Keratinocyte (primary cell): Measurements from ENCODE around the gene CPED1. TPM values are rescaled to one million over a fixed set of nuclear protein-coding genes. Genes with fewer than 3 reads are reported as not detected.

Experiments
- DNase-seq: peaks from one replicate; pipeline ENCODE4 v3.0.0-alpha.2; 2011; ENCODE audit warnings: low read depth, missing footprints, low spot score
- FAIRE-seq: peaks from 2 replicates; lab custom pipeline; 2011; peaks lifted over from hg19 to GRCh38; lab: Jason Lieb, UNC
- H2AFZ ChIP-seq: 2 replicates; pipeline ENCODE4 v1.6.0; 2012; ENCODE audit warnings: low read length, control low read depth, inconsistent platforms; ENCODE audit not compliant: control insufficient read depth
- H3K27ac ChIP-seq: 2 replicates; pipeline ENCODE4 v1.5.1; 2011; ENCODE audit warnings: low read length; ENCODE audit not compliant: control insufficient read depth, insufficient read depth
- H3K27me3 ChIP-seq: 3 replicates; pipeline ENCODE4 v1.6.0; 2011; ENCODE audit warnings: low read length; ENCODE audit not compliant: control insufficient read depth, insufficient read depth; ENCODE audit errors: extremely low read depth
- H3K36me3 ChIP-seq, 2 experiments: 2 replicates in 1 of 2; 3 replicates in 1 of 2; pipeline ENCODE4 v1.5.1; 2011; ENCODE audit warnings: low read length in 2 of 2, mild to moderate bottlenecking in 1 of 2; ENCODE audit not compliant: control insufficient read depth in 2 of 2, insufficient read depth in 2 of 2; ENCODE audit errors: extremely low read depth in 1 of 2
- H3K4me1 ChIP-seq: 3 replicates; pipeline ENCODE4 v1.5.1; 2011; ENCODE audit warnings: low read length; ENCODE audit not compliant: control insufficient read depth, insufficient read depth; ENCODE audit errors: extremely low read depth
- H3K4me2 ChIP-seq: 3 replicates; pipeline ENCODE4 v1.6.0; 2011; ENCODE audit warnings: low read depth, low read length; ENCODE audit not compliant: control insufficient read depth, insufficient read depth; ENCODE audit errors: extremely low read depth
- H3K4me3 ChIP-seq, 3 experiments: fragments of 200-600 bp in 1 of 3; sonication (generic) in 1 of 3; 2 replicates in 2 of 3; 3 replicates in 1 of 3; pipeline ENCODE4 v1.5.1; 2011 to 2016; ENCODE audit warnings: low read length in 3 of 3, mild to moderate bottlenecking in 3 of 3, control low read depth in 2 of 3, inconsistent platforms in 1 of 3, low read depth in 1 of 3, mixed read lengths in 1 of 3, mixed run types in 1 of 3, moderate library complexity in 1 of 3; ENCODE audit not compliant: control insufficient read depth in 2 of 3, insufficient read depth in 2 of 3; ENCODE audit errors: extremely low read depth in 1 of 3
- H3K79me2 ChIP-seq: 2 replicates; pipeline ENCODE4 v1.6.0; 2012; ENCODE audit warnings: low read length; ENCODE audit not compliant: control insufficient read depth, insufficient read depth
- H3K9ac ChIP-seq: 3 replicates; pipeline ENCODE4 v1.6.0; 2011; ENCODE audit warnings: low read length; ENCODE audit not compliant: control insufficient read depth, insufficient read depth; ENCODE audit errors: extremely low read depth
- H3K9me1 ChIP-seq: 3 replicates; pipeline ENCODE4 v1.6.0; 2011; ENCODE audit warnings: low read length; ENCODE audit not compliant: control insufficient read depth, insufficient read depth; ENCODE audit errors: extremely low read depth
- H3K9me3 ChIP-seq: 2 replicates; pipeline ENCODE4 v1.5.1; 2012; ENCODE audit warnings: low read depth, low read length; ENCODE audit not compliant: control insufficient read depth
- H4K20me1 ChIP-seq: 3 replicates; pipeline ENCODE4 v1.6.0; 2011; ENCODE audit warnings: low read length; ENCODE audit not compliant: control insufficient read depth, insufficient read depth; ENCODE audit errors: extremely low read depth
- EZH2 ChIP-seq: IDR thresholded peaks from one replicate; pipeline ENCODE4 v1.6.1; 2012; ENCODE audit warnings: inconsistent platforms, mild to moderate bottlenecking, low read length, moderate library complexity
- dilution Hi-C: fragments of 300-500 bp; cut with MboI; formaldehyde crosslinking; loops from one replicate; pipeline ENCODE4 v1.7.0; 2020; ENCODE audit warnings: low sequenced_read_pairs; ENCODE audit not compliant: extremely low pct_ligation_motif_present
- polyA plus RNA-seq, 5 experiments: library from polyadenylated mRNA; depleted of rRNA in 3 of 5; stranded (reverse) in 3 of 5; stranded (forward) in 1 of 5; unstranded in 1 of 5; fragments of >200 nt; gene quantifications; 1 replicate in 1 of 5; 2 replicates in 3 of 5; 3 replicates in 1 of 5; pipeline versions ENCODE4 v1.2.1 to v1.2.3, GENCODE V29; 2011 to 2012; ENCODE audit warnings: missing spikeins in 2 of 5, low read depth in 1 of 5, low replicate concordance in 1 of 5
- TF ChIP-seq, protein P1 (sequence below), 3 experiments: IDR thresholded peaks in 1 of 3; conservative IDR thresholded peaks in 1 of 3; optimal IDR thresholded peaks in 1 of 3; 2 replicates in 2 of 3; 3 replicates in 1 of 3; pipeline versions ENCODE3 to v1.5.1; 2011; ENCODE audit warnings: low read length in 3 of 3, mild to moderate bottlenecking in 3 of 3, moderate library complexity in 2 of 3, control low read depth in 1 of 3, inconsistent platforms in 1 of 3; ENCODE audit not compliant: insufficient read depth in 2 of 3; ENCODE audit errors: extremely low read depth in 1 of 3

CPED1 gene
- polyA plus RNA-seq, 1 donor (not counting 4 experiments of a cell fraction or from before 2014, with no cell fraction given) = 0.62 TPM

DNA sequence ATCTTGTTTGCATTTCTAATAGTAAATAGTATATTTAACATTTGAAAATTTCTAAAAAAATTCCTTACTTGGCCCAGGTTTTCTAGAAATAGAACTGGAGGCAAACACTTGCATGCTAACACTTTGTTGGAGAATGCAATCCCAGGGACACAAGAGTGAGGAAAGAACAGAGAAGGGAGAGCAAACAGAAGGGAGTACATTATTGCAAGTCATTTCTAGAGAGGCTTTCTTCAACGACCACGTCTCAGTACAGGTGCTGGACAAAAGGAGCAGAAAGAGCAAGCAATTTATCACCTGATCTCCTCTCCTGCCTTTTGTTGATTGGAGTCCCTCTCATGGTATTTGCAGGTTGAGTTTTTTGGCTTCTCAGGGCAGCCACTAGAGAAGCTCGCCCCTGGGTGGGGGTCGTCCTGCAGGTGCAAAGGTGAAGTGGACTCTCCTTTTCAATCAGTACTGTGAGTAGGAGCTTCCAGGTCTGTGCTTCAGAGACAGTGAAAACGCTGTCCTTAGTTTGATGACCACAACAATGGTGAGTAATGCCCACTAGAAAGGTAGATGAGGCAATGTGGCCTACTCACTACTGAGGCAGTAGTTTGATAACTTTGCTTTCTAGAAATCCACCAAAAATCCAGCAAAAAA is 5.2 kb downstream of the CPED1 start:
- Histone ChIP-seq H3K9me3 (no peaks in the 10 kb centered on the region), H3K9ac (no peak overlapping the region), H3K4me3 (no peak overlapping the region), H3K27me3 (no peaks in the 10 kb centered on the region), H3K27ac (no peak overlapping the region), H3K36me3 (no peaks in the 10 kb centered on the region), H3K4me1 (peaks cover 10% of the 10 kb centered on the region), H3K9me1 (no peaks in the 10 kb centered on the region), H4K20me1 (no peaks in the 10 kb centered on the region), H2AFZ (no peak overlapping the region), H3K79me2 (no peaks in the 10 kb centered on the region), H3K4me2 (no peak overlapping the region)
- FAIRE-seq (no peak), DNase-seq (no peak)
- TF ChIP-seq EZH2 = no peak
- TF ChIP-seq, protein P1, sequence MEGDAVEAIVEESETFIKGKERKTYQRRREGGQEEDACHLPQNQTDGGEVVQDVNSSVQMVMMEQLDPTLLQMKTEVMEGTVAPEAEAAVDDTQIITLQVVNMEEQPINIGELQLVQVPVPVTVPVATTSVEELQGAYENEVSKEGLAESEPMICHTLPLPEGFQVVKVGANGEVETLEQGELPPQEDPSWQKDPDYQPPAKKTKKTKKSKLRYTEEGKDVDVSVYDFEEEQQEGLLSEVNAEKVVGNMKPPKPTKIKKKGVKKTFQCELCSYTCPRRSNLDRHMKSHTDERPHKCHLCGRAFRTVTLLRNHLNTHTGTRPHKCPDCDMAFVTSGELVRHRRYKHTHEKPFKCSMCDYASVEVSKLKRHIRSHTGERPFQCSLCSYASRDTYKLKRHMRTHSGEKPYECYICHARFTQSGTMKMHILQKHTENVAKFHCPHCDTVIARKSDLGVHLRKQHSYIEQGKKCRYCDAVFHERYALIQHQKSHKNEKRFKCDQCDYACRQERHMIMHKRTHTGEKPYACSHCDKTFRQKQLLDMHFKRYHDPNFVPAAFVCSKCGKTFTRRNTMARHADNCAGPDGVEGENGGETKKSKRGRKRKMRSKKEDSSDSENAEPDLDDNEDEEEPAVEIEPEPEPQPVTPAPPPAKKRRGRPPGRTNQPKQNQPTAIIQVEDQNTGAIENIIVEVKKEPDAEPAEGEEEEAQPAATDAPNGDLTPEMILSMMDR (optimal IDR thresholded peaks at IDR 0.05 in 1 of 3, IDR thresholded peaks at IDR 0.05 in 1 of 3, conservative IDR thresholded peaks at IDR 0.05 in 1 of 3; ENCODE audit: extremely low read depth in 1 of 3, insufficient read depth in 2 of 3, low read length in 3 of 3) = no peak
- dilution Hi-C loops = no loop called here

DNA sequence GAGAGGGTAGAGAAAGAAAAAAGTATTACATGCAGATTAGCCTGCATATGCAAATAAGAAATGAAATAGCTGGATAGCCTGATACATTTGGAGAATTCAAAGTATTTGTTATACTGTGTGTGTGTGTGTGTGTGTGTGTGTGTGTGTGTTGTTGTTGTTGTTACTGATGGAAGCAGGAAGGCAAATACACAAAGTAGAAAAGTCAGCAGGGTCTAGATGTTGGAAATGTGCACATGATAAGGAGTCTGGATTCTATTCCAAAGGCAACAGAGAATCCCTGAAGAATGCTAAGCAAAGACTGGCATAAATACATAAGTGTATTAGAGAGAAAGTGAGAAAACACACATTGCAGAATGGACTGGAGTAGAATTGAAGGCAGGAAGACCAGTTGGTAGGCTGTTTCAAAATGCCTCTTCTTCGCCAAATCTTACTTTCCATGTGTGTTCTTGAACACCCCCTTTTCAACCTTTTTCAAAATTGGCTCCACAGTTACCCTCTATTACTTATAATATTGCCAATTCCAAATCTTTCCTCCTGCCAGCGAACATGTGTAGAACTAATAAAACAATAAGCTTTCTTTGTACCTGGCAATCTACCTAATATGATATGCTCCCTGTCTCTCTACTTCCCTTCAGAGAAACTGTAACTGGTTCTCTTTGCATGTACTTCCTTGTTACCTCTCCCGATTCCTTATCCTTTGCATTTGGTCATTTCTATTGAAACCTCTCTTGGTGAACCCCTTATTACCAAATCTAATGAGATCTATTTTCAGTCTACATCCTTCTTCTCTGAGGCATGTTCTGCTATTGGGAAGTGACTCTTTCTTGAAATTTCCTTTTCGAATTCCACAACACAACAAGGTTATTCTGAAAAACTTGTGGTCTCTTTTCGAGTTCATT is 6.2 kb downstream of the CPED1 start:
- Histone ChIP-seq H3K9ac (no peak overlapping the region), H3K79me2 (no peaks in the 10 kb centered on the region), H2AFZ (no peak overlapping the region), H3K4me2 (no peak overlapping the region), H3K27ac (no peak overlapping the region), H4K20me1 (no peaks in the 10 kb centered on the region), H3K36me3 (no peaks in the 10 kb centered on the region), H3K9me1 (no peaks in the 10 kb centered on the region), H3K27me3 (no peaks in the 10 kb centered on the region), H3K9me3 (no peaks in the 10 kb centered on the region), H3K4me1 (peaks cover 7% of the 10 kb centered on the region), H3K4me3 (no peak overlapping the region)
- dilution Hi-C loops = no loop called here
- TF ChIP-seq EZH2 = no peak
- TF ChIP-seq, protein P1 (optimal IDR thresholded peaks at IDR 0.05 in 1 of 3, IDR thresholded peaks at IDR 0.05 in 1 of 3, conservative IDR thresholded peaks at IDR 0.05 in 1 of 3; ENCODE audit: extremely low read depth in 1 of 3, insufficient read depth in 2 of 3, low read length in 3 of 3) = no peak
- no peak for DNase-seq
- no peak for FAIRE-seq
